ENCODE measurements around the gene HOXA2. TPM values are rescaled to one million over a fixed set of nuclear protein-coding genes. Genes with fewer than 3 reads are reported as not detected.

HOXA2 gene
- total RNA-seq, 4 donors from 2014 or later = 4.7 to 24.8 (median 8.9) TPM

DNA sequence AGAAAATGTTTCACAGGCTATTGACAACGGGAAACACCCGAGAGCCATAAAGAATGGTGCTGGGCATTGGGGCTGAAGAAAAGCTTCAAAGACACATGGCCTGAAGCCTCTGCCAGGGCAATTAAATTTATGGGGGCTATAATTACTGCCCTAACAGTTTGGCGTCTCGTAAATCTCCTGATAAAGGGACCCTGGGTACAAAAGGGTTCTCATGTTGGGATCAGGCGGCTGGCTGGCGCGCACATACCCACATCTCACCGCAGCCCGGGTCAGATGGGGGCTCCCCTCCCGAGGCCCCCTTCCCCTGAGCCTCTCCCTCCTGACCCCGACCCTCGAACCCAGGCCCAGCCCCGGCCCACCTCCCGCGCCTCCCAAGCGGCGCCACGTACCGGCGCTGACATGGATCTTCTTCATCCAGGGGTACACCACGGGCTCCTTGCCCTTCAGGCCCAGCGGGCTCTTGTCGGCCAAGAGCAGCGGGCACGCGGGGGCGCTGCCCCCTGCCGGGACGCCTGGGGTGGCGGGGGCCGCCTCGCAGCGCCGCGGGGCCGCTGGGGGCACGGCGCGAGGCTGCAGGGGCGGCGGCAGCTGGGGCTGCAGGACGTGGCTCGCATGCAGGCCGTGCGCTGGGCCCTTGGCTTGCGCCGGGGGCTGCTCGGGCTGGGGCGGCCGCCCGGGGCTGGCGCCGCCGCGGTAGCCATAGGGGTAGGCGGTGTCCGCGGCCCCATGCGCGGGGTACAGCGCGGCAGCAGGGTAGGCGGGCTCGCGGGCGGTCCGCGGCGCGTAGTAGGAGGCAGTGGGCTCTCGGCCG, 27.5 kb upstream of the HOXA2 start:
- DNase-seq = peak; percentile 17 to 80 (median 72)
- TF ChIP-seq, protein P1, sequence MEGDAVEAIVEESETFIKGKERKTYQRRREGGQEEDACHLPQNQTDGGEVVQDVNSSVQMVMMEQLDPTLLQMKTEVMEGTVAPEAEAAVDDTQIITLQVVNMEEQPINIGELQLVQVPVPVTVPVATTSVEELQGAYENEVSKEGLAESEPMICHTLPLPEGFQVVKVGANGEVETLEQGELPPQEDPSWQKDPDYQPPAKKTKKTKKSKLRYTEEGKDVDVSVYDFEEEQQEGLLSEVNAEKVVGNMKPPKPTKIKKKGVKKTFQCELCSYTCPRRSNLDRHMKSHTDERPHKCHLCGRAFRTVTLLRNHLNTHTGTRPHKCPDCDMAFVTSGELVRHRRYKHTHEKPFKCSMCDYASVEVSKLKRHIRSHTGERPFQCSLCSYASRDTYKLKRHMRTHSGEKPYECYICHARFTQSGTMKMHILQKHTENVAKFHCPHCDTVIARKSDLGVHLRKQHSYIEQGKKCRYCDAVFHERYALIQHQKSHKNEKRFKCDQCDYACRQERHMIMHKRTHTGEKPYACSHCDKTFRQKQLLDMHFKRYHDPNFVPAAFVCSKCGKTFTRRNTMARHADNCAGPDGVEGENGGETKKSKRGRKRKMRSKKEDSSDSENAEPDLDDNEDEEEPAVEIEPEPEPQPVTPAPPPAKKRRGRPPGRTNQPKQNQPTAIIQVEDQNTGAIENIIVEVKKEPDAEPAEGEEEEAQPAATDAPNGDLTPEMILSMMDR (IDR thresholded peaks at IDR 0.05) = peak in 2 of 6 experiments; percentile 26 to 28
- TF ChIP-seq POLR2A (IDR thresholded peaks at IDR 0.05) = peak; percentile 42 to 58
- H3K27me3 ChIP-seq = no peaks in the 10 kb centered on the region
- peak overlapping the region; percentile 57 to 82 (median 70) for H3K4me3 ChIP-seq
- peak overlapping the region; percentile 81 to 93 (median 89) for H3K27ac ChIP-seq
- no peaks in the 10 kb centered on the region for H3K9me3 ChIP-seq
- H3K36me3 ChIP-seq = no peaks in the 10 kb centered on the region
- peaks cover 0 to 69% (median 3%) of the 10 kb centered on the region in 4 donors for H3K4me1 ChIP-seq

DNA sequence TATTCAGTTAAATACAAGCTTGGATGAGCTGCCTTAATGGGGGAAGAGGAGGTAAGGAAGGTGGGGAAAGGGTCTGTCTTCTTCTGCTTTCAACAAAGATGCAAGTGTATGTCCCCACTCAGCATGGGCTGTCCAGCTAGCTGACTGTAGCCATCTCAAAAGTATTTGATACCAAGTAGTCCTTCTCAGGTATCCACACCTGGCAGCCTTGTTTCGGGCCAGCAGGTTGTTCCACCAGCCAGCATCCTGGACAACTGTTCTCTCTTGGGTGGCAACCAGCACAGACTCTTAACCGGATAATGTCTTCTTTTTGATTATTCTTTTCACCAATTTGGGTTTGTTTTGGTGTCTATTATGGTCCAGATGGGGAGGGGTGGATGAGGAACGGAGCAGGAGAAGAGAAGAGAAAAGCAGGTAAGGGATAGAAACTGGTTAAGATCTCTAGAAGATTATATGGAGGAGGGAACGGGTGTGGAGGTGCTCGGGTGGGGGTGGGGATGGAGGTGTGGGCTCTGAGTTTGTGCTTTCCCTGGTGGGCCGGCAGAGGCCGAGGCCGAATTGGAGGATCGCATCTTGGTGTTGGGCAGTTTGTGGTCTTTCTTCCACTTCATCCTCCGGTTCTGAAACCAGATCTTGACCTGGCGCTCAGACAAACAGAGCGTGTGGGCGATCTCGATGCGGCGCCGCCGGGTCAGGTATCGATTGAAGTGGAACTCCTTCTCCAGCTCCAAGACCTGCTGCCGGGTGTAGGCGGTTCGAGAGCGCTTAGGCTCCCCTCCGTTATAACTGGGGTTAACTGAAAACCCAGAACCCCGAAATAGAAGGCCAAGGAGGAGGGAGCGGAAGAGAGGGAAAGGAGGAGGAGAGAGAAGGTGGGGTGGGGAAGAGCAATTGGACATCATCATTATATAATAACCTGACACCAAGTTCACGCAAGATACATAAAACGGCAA, 26.6 kb upstream of the HOXA2 start:
- peak in 2 of 3 donors; percentile 9 to 60 for DNase-seq
- Histone ChIP-seq H3K4me3 (peak overlapping the region; percentile 6 to 82 (median 66)), H3K9me3 (no peaks in the 10 kb centered on the region), H3K27me3 (no peaks in the 10 kb centered on the region), H3K27ac (peak overlapping the region; percentile 81 to 93 (median 89)), H3K36me3 (no peaks in the 10 kb centered on the region), H3K4me1 (peaks cover 0 to 67% (median 2%) of the 10 kb centered on the region in 4 donors)
- TF ChIP-seq, protein P1 (IDR thresholded peaks at IDR 0.05) = no peak
- TF ChIP-seq POLR2A (IDR thresholded peaks at IDR 0.05) = no peak

DNA sequence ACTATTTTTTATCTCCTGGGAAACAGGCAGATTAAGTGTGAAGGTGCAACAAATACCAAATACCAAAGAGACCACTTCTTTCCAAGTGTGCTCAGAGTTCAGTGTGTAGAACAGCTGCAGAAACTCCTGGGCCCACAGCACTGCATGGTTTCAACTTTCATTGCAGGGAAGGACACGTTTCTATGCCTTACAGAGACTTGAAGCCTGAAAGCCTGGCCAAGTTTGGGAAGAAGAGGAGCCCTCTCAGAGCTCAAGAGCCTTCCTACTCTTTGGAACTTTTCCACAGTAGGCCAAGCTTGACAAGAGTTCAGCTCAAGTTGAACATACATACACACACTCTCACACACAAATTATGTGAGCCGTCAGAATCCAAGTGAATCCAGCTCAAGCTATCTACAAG, 25.6 kb upstream of the HOXA2 start:
- no peaks in the 10 kb centered on the region for H3K27me3 ChIP-seq

DNA sequence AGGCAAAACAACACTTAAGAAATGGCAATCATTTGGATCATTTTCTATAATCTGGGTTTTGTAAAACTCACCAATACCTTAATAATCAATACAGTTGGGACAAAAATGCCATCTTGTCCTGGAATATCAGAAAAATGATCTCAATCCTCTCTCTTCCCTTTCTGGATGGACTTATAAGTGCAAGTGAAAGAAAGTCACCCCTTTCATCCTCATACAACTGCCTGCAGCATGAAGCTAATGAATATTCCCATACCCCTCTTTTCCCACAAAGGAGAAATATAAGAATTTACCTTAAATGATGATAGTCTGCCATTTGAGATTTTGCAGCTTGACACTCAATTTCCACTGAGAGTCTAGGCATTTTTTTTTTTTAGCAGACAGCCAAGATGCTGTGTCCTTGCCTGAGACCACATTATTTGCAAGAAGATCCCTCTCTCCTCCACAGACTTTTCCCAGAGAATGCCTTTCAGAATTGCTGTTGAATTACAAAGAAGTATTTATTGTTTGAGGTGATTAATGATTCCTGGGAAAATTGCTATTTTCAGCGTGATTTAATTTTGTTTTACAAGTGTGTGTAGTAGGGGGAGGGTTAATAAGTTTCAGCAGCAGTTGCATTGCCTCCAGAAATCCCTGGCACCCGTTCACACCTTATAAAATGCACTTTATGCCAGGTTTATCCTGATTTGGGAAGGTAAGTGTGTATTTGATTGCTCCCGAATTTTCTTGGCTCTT, 24.3 kb upstream of the HOXA2 start:
- peaks cover 0 to 71% (median 6%) of the 10 kb centered on the region in 4 donors for H3K4me1 ChIP-seq
- no peak for DNase-seq
- H3K4me3 ChIP-seq = no peak overlapping the region
- no peaks in the 10 kb centered on the region for H3K27me3 ChIP-seq
- no peak overlapping the region for H3K27ac ChIP-seq
- TF ChIP-seq POLR2A (IDR thresholded peaks at IDR 0.05) = no peak
- TF ChIP-seq, protein P1 (IDR thresholded peaks at IDR 0.05) = no peak
- no peaks in the 10 kb centered on the region for H3K9me3 ChIP-seq
- H3K36me3 ChIP-seq = no peaks in the 10 kb centered on the region

More for the DNA sequence above, 25.6 kb upstream of the HOXA2 start:
- no peak overlapping the region for H3K4me3 ChIP-seq
- H3K4me1 ChIP-seq = peaks cover 0 to 70% (median 4%) of the 10 kb centered on the region in 4 donors
- no peaks in the 10 kb centered on the region for H3K9me3 ChIP-seq
- TF ChIP-seq, protein P1 (IDR thresholded peaks at IDR 0.05) = no peak
- no peak for TF ChIP-seq POLR2A (IDR thresholded peaks at IDR 0.05)
- no peaks in the 10 kb centered on the region for H3K36me3 ChIP-seq
- H3K27ac ChIP-seq = peak overlapping the region in 3 of 4 donors; percentile 14 to 93 (median 92)
- DNase-seq = peak in 1 of 3 donors; percentile 6

DNA sequence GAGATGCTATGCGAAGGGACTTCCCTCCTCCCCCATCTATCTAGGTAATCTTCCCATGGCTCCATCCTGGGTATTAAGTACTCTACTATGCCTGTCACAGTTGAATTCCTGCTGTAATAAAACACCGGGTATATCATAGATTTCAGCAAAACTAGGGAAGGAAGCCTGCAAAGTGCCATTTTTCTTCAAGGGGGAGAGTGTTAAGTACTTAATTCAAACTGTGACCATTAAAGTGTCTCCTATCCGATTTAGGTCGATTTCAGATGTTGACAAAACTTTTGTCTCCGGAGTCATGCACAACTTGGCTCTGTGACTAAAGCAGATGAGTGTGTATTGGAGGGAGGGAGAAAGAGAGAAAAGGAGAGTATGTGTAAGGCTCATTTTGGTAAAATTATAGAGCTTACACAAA, 23.5 kb upstream of the HOXA2 start:
- H3K27me3 ChIP-seq = no peaks in the 10 kb centered on the region
- H3K36me3 ChIP-seq = no peaks in the 10 kb centered on the region
- peaks cover 0 to 75% (median 6%) of the 10 kb centered on the region in 4 donors for H3K4me1 ChIP-seq
- TF ChIP-seq, protein P1 (IDR thresholded peaks at IDR 0.05) = no peak
- TF ChIP-seq POLR2A (IDR thresholded peaks at IDR 0.05) = no peak
- no peak for DNase-seq
- H3K27ac ChIP-seq = no peak overlapping the region
- H3K9me3 ChIP-seq = no peaks in the 10 kb centered on the region
- H3K4me3 ChIP-seq = no peak overlapping the region

Measured in Peyer's patch (tissue), 4 donors.